DMS153 treated with DMSO at 0.1 percent for 48 hours (cell line): ENCODE results near the gene EOLA1.
"Not testable (repeated sequence)": the region's sequence is repeated elsewhere in the genome, so short reads cannot be mapped to it uniquely, and the experiment has no call there.

Experiments used
- DNase-seq: peaks from one replicate; lab custom pipeline; 2025; ENCODE audit not compliant: unreplicated experiment; lab: John Stamatoyannopoulos, UW

EOLA1 gene

DNA sequence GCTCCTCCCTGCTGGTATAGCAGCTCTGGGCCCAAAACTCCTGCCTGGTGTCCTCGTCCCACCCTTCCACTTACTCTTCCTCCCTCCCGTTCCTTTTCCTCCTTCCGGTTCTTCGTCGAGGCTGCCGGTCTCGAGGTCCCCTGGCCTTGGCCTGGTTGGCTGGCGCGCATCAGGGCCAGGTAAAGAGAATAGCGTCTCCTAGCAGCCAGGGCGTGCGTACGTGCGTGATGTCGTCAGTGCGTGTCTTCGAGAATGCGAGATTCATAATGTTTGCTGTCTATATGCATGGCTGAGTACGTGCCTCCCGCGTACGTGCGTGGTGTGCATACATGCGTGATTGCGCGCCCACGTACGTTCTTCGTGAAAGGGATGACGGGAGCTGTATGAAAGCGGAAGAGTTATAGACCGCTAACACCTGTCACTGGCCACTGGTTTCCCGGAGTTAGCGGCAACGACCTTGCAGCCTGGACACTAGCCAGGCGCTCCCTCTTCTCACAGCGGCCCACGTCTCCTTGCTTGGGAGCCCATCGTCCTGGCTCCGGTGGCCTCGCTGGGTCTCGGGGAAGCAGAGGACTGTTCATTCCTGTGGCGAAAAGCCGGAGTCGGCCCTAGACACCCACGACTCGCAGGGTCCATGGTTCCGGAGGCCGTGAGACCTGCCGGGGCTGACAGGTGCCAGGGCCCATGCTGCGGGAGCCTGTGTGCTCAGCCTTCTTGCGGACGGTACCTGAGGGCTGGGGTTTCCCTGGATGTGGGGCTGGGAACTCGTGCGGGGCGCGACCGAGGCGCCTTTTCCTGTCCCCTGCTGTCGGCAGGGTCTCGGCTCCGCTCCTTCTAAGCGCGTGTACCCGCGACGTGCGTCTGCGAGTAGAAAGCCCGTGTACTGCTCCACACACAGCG is at the start of gene EOLA1:
EOLA1 (plus strand) TSS at position 392 of the 900 bp plus-strand sequence. CDS start 4,619 bp downstream, outside the sequence.
- peak; percentile 86 for DNase-seq

DNA sequence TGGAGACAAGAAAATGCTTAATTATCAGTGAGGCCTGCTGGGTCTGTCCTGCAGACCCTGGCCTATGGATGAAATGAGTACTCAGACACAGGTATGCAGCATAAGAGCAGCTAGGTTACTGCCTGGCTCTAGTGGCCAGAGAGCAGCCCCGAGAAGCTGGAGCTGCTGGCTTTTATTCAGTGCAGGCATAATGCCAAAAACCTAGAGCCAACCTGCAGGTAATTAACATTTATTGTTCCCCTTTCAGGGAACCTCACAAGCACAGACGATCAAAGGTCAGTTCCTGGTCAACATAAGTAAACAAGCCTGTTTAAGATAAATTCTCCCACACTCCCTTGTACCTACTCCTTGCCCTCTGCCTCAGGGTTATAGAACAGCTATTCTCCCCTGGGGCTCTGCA is 49.0 kb upstream of the EOLA1 start:
- DNase-seq, result no peak

DNA sequence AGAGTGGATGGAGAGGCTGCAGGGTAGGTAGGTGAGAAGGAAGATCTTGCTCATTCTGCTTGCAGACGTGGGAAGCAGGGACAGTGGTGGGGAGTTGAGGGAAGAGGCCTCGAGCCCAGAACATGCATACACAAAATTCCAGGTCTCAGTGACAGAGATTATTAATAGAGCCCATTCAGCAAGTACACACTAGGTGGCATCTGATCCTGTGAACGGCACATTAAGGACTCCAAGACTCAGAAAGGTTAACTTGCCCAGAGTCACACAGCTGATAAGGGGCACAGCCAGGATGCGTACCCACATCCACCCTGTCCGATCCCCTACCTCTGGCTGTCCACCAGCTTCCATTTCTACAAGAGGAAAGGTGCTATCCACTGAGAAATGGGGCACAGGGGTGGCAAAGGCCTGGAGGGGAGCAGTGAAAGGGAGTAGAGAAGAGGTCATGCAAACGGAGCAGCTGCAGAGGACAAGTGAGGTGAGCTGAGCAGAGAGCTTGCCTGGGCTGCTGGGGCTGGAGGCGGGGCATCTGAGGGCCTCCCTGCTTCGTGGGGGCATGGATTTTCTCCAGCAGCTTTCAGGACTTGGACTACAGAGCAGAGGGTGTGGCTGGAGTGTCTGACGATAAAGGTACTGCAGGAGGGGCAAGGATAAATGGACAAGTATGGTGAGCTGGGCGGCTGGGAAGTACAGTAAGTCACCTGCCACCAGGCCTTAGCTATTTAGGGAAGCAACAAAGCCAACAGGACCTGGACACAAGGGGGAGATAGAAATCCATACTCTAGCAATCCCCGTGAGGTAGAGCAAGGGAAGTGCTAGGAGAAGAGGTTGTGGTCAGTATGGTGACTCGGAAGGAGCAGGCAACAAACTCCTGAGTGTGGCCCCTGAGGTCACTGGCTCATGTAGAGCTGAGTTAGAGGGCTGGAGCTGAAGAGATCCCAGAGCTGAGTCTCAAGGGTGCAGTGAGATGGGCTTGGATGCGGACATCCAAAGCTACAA is 46.9 kb upstream of the EOLA1 start:
- no peak for DNase-seq

DNA sequence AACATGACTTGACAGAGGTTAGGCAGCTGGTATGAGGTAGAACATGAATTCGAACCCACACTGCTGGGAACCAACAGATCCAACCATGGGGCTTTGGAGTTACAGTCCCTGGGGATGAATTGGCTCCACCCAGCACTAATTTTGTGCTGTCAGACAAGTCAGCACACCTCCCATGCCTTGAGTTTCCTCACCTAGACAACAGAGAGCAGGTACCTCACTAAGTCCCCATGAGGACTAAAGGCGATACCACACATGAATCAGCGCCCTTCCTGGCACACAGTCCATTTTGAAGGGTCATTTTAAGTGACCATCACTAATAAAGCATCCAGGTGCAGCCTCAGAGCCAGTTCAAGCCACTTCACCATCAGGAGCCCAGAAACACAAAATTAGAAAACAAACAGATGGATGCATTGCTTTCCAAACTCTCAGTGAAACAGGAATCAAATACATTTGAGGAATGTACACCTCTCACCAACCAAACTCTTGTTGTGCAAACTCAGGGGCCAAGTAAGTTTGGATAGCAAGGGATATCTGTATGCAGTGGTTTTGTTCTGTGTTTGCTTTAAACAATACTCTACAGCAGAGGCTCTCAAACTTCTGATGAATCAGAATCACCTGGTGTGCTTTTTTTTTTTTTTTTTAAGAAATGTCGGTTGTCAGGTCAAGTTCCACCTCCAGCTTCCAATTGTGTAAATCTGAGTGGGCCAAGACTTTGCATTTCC is 45.8 kb upstream of the EOLA1 start:
- DNase-seq, result no peak

DNA sequence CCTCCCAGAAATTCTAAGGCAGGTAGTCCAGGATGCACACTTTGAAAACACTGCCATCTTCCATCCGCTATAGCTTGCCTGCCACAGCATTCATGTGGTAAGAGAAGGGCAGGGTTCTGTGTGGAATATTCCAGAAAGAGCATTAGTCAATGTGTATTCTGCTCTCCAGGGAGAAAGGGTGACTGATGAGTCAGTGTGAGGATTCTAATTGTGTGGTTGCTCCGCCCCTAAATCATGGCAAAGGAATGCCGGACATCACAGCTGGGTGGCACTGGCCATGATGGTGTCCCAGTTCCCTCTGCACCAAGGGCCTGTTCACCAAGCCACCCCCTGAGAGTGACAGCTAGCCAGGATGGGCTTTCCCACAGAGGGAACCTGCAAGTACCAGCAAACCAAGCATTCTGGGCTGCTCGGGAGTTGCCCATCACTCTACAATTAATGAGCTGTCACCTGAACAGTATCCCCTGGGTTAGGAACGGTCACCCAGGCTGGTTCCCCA is 45.2 kb upstream of the EOLA1 start:
- DNase-seq, result no peak

DNA sequence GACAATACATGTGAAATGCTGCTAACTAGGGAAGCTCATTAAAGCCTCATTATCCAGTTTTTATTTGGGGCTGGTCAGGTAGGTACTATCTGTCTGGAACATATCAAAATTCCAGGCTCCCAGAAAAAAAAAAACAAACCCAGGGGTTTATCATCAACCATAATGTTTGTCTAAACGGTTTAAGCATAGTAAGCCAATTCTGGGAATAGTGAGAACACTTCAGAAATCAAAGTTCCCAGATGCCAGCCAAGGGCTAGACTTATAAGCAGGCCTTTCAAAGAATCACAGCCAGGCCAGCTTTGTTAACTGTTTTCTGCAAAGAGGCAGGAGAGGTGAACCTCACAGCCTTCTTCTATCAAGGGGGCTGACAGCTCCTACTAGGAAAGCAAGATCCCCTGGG is 43.8 kb upstream of the EOLA1 start:
- no peak for DNase-seq

DNA sequence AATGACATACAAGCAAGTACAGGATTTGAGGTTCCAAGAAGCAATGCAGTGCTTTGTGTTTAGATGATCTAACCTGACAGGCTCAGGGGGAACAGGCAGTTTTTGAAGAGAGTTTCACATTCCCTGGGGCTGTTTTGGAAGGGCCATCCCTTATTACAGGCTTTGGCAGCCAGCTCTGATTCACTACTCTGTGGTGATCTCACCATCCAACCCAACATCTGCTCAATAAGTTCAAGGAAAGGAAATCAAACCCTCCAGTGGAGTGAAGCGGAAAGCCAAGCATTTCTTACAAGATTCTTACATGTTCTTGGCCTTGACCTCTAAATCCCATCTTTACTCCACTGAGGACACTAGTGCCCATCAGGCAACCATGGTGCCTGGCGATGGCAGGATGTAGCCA is 43.2 kb upstream of the EOLA1 start:
- no peak for DNase-seq

DNA sequence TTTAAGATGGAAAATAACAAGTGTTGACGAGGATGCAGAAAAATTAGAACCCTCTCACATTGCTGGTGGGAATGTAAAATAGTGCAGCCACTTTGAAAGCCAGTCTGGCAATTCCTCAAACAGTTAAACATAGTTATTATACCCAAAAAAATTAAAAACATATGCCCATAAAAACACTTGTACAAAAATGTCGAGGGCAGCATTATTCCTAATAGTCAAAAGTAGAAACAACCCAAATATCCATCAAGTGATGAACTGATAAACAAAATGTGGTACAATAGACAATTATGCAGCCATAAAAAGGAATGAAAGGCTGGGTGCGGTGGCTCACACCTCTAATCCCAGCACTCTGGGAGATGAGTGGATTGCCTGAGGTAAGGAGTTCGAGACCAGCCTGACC is 42.0 kb upstream of the EOLA1 start:
- DNase-seq, result no peak

DNA sequence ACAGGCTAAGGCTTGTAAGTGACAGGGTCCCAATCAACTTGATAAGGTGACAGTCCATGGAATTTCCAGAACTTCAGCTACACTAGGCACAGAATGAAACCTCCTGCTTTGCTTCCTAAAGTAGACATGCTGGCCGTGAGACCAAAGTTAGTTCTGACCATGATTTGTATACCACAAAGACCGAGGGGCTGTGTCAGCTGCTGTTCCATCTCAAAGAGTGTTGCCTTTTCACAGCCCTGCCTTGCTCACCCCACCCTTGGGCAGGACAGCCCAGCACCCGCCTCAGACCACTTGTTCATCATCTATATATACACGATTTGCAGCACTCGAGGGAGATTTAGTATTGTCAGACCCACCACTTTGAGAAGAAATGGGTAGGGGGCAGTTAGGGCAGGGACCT is 41.0 kb upstream of the EOLA1 start:
- DNase-seq, result no peak

DNA sequence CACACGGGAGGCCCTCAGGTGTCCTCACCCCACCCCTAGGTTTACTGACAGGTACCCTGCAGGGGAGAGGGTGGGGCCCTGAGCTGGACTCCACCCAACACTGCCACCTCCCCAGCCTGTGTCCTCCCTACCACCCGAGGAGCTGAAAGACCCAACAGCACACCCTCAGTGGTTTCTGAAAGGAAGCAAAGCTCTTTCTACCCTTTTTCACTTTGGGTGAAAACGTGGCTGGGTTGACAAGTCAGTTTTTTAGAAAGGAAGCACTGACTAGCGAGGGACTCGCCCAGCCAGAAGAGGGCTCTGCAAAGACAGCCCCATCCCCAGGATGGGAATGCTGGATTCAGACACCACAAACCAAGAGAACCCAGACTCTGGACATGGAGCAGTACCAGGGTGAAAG is 37.9 kb upstream of the EOLA1 start:
- DNase-seq, result not testable (repeated sequence)

DNA sequence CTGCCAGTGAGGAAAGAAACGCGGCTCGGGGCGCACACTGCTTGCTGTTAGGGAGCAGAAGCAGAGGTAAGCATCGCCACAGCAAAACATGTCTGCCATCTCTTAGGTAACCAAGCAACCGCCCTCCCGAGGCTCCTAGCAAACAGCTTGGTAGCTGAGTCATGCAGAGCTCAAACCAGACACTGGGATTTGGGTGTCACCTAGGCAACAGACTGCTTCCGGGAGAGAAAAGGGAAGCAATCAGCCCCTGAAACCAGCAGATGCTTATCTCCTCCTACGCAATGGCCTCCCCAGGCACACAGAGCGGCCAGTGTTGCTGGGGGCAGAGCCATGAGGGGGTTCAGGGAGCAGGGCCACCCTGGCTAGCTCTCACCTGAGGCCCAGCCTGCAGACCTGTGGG is 37.4 kb upstream of the EOLA1 start:
- not testable (repeated sequence) for DNase-seq

DNA sequence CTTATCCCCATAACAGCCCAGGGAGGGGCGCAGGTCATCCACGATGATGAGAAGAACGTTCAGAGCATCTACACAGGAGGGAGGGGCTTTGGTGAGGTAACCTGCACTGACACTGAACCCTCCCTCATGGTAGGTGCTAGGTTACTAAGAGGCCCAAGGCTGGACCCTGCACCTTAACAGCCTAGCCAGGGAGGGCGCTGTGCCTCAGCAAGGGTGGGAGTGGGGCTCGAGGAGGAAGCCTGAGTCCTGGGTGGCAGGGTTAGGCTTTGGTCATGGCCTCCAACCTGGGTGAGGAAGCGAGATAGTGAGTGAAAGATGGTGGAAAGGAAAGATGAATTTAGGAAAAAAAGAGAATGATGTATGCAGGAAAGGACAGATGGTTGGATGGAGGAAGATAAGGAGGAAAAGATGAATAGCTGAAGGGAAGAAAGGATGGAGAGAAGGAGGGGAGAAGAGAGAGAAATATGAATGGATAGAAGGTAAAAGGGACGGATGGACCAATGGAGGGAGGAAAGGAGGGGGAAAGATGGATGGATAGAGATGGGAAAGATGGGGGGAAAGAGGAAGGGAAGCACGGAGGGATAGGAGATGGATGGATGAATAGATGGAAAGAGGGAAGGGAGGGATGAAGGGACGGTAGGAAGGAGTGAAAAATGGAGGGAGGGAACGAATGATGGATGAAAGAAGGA is 36.4 kb upstream of the EOLA1 start:
- peak; percentile 8 for DNase-seq

DNA sequence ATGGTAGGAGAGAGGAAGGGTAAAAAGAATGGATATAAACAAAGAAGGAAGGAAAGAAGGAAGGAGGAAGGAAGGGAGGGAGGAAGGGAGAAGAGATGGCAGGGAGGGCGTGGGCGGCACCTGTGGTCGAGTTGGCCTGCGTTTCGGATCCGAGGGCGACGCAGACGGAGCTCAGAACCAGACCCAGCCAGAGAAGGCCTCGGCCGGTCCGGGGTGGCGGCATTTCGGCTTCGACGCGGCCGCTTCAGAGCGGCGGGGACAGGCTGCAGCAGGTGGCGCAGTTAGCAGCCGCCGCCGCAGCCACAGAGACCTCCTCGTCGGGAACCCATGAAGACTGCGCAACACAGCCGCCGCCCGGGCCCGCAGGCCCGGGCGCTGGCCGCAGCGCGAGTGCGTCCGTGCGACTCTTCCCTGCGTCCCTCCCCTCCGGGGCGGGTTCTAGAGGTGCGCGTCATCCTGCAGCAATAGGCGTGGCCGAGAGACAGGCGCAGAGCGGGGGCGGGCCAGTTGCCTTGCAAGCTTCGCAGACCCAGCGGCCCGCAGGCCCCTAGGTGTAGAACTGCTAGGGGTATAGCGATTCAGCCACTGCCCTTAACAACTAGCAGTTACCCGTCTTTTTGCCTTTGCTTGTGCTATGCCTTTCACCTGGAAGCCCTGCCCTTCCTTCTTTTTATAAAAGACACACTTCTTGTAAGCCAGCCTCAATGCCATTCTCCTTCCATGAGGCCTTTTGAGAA is 35.7 kb upstream of the EOLA1 start, which contains the start of gene IDS:
IDS (minus strand) TSS at position 392 of the 737 bp plus-strand sequence; CDS start at position 223, 169 bp downstream.
- peak; percentile 84 for DNase-seq

DNA sequence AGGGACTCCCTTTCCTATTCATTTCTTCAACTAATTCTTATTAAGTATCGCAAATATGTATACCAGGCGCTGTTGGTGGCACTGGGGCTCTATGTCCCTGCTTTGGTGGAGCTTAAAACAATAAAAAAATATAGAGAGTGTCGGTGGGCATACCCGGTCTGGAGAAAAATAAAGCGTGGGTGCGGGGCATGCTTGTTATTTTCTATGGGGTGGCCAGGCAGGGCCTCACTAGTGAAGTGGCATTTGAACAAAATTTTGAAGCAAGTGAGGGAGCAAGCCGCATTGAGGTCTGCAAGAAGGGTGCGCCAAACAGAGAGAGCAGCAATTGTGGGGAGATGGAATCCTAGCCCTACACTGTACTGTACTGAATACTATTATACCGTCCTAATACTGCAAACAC is 35.1 kb upstream of the EOLA1 start:
- no peak for DNase-seq

DNA sequence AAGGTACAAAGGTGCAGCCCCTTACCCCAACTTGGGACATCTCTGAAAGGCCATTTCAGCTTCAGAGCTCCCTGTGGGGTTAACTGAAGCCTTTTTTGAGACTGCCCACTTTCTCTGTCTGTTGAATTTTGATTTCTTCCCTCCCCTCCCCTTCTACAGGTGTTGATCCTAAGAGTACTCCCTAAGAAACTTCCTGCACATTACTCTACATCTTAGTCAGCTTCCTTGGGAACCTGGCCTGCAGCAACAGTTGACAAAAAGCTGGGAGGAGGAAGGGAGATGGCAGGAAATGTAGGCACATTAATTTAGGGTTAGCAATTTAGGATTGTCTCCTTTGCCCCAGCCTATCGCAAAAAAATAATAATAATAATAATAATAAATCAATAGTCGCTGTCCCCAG is 34.5 kb upstream of the EOLA1 start:
- DNase-seq, result no peak

DNA sequence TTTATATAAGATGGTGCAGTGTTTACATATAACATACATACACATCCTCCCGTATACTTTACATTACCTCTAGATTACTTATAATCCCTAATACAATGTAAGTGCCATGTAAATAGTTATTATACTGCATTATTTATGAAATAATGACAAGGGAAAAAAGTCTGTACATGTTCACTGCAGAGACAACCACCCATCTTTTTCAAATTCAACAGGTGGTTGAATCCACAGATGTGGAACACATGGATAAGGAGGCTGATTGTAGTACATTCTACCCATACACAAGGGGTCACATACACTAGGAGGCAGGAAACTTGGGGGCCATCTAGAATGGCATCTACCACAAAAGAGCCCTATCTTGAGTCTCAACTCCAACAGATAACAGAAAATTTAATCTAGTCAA is 32.3 kb upstream of the EOLA1 start:
- no peak for DNase-seq

DNA sequence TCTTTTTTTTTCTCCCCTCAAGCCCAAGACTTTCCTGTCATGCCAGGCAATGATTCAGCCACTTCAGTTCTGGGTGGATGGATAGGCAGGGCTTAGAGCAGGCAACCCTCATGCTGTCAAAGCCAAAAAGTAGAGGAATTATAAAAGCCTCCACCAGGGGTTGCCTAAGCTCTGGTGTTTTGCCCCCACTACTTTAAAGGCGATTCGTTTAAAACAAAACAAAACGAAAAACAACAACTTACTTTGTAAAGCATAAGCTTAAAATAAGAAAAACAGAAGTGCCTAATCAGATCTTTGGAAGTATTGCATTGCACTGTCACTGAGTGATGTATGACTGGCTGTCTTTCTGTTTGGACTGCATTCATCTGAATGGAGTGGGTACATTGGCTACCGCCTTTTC is 30.4 kb upstream of the EOLA1 start:
- no peak for DNase-seq

DNA sequence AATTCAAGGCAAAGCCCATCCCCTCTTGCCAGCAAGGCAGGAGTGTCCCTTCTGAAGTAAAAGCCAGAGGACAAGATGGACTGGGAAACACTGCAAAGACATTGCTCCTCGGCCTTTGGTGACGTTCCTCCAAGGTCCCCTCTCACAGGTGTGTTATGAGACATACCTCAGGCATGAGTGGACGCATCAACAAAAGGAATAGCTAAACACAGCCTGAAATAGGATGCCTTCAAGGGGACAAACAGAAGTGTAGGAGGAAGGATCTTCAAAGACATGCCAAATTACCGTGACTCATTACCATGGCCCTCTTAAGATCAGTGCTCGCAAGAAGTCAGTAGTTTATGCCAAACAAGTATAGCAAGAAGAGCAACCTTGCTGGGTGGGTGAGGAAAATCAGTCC is 29.7 kb upstream of the EOLA1 start:
- no peak for DNase-seq

DNA sequence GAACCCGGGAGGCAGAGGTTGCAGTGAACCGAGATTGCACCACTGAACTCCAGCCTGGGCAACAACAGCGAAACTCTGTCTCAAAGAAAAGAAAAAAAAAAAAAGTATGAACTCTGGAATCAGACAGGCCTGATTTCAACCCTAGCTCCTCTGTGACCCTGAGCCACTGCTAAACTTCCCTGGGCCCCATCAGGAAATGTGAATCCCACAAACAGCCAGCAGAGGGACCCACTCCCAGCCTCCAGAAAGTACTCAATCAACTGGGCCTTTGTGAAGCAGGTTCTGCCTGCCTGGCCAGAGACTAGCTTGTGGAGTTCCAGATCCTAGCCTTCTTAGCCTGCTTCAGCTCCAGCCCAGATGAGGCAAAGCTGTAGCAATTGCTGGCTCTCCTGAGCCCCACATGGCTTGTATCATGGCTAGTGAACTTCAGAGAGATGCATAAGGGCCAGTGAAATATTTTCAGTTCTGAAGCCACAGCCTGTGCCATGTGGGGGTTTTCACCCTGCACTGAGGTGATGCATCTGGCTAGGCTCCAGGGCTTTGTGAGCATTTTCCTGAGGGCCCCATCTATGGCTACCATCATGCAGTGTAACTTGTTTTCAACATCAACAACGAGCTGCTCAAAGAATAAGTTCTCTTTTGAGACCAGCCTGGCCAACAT is 28.5 kb upstream of the EOLA1 start:
- peak; percentile 13 for DNase-seq
